Measurements from ENCODE around the gene PRPF40B.
A peak's percentile ranks its signal among the peaks of the same experiment; 100 is the strongest.
"Not testable (repeated sequence)": the region's sequence is repeated elsewhere in the genome, so short reads cannot be mapped to it uniquely, and the experiment has no call there.

Gene PRPF40B

GRCh38 chr12:49609875-49610154 is 13.5 kb upstream of the PRPF40B start:
- no peak for DNase-seq

- not testable (repeated sequence) for DNase-seq
Measured at GRCh38 chr12:49610785-49611184, 12.6 kb upstream of the PRPF40B start.

- no peak for DNase-seq
Measured at GRCh38 chr12:49612210-49612609, 11.2 kb upstream of the PRPF40B start.

GRCh38 chr12:49615725-49616124 is 7.6 kb upstream of the PRPF40B start:
- no peak for DNase-seq

- no peak for DNase-seq
Measured at GRCh38 chr12:49616533-49617219, 6.7 kb upstream of the PRPF40B start.

GRCh38 chr12:49618576-49618975 is 4.8 kb upstream of the PRPF40B start:
- no peak for DNase-seq

- no peak for DNase-seq
Measured at GRCh38 chr12:49619286-49619685, 4.1 kb upstream of the PRPF40B start.

- no peak for DNase-seq
Measured at GRCh38 chr12:49621651-49622500, 1.5 kb upstream of the PRPF40B start.

- DNase-seq, result peak; percentile 59
Measured at GRCh38 chr12:49622501-49623141, 740 bp upstream of the PRPF40B start.

GRCh38 chr12:49624921-49625577 is 1.7 kb downstream of the PRPF40B start:
- DNase-seq, result no peak

- DNase-seq, result no peak
Measured at GRCh38 chr12:49626169-49626835, 2.9 kb downstream of the PRPF40B start.

GRCh38 chr12:49626836-49627235 is 3.5 kb downstream of the PRPF40B start:
- DNase-seq, result no peak

- no peak for DNase-seq
Measured at GRCh38 chr12:49627752-49628360, 4.5 kb downstream of the PRPF40B start.

GRCh38 chr12:49631336-49631907 is 8.1 kb downstream of the PRPF40B start:
- no peak for DNase-seq

- no peak for DNase-seq
Measured at GRCh38 chr12:49632401-49632800, 9.0 kb downstream of the PRPF40B start.

- DNase-seq, result no peak
Measured at GRCh38 chr12:49632986-49633702, 9.8 kb downstream of the PRPF40B start.

GRCh38 chr12:49633703-49634345 is 10.5 kb downstream of the PRPF40B start:
- no peak for DNase-seq

- DNase-seq, result no peak
Measured at GRCh38 chr12:49635036-49635435, 11.7 kb downstream of the PRPF40B start.

- DNase-seq, result no peak
Measured at GRCh38 chr12:49635656-49636055, 12.3 kb downstream of the PRPF40B start.

- no peak for DNase-seq
Measured at GRCh38 chr12:49636574-49636973, 13.2 kb downstream of the PRPF40B start.
